HG03064 (cell line): ENCODE data around the gene MMP11.

Source experiments
- ATAC-seq: cut with Tn5 transposase; IDR thresholded peaks from one replicate; pipeline ENCODE4 v1.9.1; 2021; ENCODE audit warnings: low read depth; ENCODE audit not compliant: unreplicated experiment

Gene MMP11

DNA sequence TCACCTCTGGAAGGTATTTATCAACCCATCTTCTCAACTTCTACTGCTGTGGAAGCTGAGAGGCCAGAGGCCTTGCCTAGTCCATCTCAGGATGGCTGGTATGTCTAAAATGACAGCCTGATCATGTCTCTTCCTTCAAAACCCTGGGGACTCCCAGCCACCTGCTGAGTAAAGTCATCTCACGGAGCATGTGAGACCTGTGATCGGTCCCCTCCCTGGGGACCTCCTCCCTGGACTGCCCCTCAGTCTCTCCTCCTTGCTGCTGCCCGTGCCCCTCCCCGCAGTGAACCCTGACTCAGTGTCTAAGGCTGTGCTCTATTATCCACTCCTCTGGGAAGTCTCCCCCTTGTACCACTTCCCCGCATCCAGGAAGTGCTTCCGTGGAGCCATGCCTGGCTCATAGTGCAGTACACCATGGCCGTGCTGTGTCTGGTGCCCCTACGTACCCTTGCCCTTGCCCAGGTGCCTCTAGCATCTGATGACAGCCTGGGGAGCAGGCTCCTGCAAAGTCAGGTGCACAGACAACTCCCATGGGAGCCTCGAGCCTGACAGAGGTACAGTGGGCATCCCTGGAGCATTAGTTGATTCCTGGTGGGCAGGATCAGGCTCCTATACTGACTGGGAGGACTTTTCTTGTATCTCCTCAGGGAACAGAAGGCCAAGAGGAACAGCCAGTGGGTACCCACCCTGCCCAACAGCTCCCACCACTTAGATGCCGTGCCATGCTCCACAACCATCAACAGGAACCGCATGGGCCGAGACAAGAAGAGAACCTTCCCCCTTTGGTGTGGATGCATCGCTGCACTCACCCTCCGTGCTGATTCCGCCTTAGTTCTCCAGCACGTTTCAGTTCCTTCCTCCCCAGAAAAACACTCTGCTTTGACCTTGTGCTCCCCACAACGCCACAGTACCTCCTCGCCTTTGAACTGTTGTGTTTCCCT is 27.9 kb downstream of the MMP11 start:
- ATAC-seq, result no peak

DNA sequence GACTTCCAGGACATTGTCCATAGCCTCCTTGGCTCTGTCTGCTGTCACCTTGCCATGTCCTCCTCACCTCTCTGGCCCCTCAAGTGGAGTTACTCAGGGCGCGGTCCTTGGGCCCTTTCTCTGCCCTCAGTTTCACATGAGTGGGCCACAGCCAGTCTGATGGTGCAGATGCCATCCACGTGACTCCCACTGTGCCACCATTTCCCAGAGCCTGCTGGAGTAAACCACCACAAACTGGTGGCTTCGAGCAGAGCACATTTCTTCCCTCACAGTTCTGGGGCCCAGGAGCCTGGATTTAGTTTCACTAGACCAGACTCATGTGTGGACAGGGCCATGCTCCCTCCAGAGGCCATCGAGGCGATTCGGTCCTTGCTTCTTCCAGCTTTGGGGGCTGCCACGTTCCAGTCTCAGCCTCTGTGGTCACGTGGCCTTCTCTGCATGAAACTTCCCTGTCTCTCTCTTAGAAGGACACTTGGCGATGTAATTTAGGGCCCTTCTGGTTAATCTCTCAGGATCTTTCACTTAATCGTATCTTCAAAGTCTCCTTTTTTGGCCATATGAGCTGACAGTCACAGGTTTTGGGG is 28.7 kb downstream of the MMP11 start:
- ATAC-seq, result no peak

DNA sequence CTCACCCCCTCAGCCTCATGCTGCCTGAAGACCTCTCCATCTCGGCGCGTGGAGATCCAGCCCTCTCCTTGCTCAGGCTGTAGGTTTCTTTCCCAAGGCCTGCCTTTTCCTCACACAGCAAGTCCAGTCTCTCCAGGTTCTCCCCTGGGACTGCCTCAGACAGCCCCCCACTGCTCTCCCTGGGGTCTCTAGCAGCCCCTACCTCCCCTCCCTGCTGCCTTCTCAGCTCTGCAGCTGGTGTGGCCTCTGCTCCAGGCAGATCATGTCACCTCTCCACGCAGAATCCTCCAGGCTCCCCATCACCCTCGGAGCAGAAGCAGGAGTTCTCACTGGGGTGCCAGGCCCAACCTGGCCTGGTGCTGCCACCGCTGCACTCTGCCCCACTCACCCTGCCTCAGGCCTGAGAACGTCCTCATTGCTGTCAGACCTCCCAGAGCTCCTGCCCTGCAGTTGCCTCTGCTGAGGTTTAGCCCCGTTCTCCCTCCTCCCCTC is 29.3 kb downstream of the MMP11 start:
- ATAC-seq, result no peak

DNA sequence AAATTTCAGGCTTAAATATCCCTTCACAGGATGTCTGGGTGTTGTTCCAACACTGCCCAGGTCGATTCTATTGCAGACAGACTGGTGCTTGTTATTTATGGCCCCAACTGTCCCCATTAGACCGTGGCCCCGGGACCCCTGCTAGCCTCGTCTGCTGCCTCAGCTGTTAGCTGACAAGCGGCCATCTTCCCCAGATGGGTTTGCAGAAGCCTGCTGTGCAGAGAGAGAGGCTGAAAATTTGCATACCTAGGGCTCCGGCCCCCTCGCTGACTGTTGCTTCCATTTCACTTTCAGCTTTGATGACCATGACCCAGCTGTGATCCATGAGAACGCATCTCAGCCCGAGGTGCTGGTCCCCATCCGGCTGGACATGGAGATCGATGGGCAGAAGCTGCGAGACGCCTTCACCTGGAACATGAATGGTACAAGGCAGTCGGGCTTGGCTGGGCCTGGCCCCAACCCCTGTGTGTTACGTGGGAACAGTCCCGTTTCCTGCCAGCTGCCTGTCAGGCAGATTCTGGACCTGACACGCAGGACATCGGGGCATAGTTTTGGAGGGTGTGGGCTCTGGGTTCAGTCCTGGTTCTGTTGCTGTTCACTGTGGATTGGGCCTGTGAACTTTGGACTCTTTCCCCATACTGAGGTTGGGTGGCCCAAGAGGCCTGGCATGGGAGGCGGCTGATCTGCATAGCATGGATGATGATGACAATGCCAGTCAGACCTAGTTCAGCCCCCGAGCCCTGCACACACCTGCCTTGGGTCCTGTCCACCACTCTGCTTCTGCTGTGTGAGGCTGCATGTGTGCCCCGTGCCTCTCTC is 30.6 kb downstream of the MMP11 start:
- ATAC-seq, result no peak

DNA sequence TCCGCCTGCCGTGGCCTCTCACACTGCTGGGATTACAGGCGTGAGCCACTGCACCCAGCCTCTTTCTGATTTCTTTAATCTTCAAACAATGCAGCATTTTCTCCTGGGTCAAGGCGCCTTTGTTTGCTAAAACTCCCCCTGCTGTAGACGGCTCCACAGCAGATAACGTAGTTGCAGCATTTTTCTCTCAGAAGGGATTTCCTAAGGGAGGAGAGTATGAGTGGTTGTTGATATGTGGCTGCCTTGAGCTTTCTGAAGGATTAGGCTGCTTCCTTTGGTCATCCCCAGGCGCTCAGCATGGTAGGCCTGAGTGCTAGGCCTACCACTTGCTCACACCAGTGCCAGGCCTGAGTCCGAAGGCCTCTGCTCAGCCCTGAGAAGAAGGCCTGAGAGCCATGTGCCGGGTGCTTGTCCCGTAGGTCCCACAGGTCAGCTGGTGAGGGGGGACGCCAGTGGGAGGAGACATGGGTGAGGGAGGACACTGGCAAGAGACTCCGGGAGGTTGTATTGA is 32.2 kb downstream of the MMP11 start:
- no peak for ATAC-seq

DNA sequence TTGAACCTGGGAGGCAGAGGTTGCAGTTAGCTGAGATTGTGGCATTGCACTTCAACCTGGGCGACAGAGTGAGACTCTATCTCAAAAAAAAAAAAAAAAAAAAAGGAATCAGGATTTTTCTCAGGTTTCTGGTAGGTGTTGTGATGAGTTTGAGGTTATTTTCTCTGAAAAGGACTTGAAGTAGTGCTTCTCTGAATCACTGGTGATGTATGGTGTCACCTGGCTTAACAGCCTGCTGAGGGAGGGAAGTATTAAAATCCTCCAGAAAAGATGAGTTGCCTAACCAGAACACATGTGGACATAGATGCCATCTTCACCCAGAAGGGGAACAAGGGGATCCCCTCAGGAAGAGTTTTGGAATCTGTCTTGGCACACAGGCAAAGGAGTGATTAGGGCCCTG is 34.2 kb downstream of the MMP11 start:
- ATAC-seq, result no peak

DNA sequence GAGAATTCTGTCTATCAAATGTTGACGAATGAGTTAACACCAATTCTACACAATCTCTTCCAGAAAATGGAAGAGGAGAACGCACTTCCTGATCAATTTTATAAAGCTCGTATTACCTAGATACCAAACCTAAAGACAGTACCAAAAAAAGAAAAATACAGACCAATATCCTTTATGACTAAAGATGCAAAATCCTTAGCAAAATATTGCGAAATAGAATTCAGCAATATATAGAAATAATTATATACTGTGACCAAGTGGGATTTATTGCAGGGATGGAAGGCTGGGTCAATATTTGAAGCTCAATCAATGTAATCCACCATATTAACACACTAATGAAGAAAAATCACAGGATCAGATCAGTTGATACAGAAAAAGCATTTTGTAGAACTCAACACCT is 39.7 kb downstream of the MMP11 start:
- no peak for ATAC-seq

DNA sequence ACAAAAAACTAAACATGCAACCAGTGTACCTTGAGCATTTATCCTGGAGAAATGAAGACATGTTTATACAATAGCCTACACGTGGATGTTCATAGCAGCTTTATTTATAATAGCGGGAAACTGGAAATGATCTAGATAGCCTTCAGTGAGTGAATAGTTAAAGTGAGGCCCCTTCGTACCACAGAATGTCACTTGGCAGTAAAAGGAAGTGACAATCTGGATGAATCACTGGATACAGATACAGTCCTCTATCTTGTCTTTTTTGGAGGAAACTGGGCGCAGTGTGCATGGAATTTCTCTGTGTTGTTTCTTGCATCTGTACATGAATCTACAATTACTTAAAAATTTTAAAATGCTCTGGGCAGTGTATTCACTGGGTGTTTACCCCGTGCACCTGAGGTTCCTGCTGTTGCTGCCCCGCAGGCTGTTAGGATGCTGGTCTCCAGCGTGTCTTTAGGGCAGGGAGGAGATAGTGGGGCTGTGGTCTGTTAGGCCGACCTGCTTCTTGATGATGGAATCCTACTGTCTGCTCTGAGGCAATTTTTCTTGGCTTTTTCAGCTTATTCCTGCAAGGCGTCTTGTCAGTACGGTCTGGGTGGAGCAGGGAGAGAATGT is 43.0 kb downstream of the MMP11 start:
- ATAC-seq, result no peak

DNA sequence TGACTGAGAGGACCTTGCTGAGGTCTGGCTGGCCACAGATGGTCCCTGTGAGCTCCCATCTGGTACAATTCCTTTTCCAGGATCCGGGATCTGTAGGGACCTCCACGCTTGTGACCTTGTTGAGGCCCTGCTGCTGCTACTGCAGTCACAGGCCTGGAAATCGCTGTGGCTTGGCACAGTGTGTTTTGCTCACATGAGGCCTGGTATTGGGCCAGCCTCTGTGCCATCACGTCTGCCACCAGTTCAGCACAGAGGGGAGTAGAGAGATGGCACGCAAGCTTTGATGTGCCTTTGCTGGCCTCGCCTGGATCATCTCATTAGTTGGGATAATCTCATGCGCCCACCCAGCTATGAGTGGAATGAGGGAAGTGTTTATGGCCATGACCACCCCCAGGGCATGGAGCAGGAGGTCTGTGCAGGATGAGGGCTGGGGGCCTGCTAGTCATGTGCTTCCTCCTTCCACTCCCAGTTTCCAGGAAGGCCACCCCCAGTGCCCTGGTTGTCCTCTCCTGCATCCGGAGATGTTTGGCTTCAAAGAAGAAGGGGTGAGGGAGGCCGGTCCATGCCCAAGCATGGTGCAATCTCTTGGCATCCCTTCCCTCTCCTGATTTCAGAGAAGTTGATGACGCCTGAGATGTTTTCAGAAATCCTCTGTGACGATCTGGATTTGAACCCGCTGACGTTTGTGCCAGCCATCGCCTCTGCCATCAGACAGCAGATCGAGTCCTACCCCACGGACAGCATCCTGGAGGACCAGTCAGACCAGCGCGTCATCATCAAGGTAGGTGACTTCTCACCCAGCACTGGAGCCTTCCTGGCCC is 43.7 kb downstream of the MMP11 start:
- ATAC-seq, result no peak

DNA sequence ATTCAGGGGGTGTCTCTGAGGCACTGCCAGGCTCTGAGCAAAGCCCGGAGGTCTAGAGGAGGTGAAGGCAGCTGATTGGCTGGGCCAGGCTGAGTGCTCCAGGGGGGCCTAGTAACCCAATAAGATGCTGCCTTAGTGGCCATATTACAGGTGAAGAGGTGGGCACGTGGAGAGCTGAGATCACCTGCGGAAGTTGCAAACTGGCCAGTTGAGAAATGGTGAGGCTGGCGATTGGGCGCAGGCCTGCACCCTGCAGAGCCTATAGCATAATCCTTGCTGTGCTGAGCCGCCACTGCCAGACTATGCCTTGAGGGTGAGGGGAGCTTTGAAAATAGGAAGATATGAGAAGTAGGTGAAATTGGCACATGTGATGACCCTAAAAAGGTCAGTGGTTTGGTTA is 44.5 kb downstream of the MMP11 start:
- ATAC-seq, result no peak

DNA sequence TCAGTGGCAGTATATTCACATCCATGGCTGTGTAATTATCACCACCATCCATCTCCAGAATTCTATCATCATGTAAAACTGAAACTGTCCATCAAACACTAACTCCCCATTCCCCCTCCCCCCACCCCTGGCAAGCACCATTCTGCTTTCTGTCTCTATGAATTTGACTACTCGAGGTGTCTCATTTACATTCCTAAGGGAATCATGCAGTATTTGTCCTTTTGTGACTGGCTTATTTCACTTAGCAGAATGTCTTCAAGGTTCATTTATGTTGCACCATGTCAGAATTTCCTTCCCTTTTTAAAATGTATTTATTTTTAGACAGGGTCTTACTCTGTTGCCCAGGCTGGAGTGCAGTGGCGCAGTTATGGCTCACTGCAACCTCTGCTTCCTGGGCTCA is 45.9 kb downstream of the MMP11 start:
- no peak for ATAC-seq

DNA sequence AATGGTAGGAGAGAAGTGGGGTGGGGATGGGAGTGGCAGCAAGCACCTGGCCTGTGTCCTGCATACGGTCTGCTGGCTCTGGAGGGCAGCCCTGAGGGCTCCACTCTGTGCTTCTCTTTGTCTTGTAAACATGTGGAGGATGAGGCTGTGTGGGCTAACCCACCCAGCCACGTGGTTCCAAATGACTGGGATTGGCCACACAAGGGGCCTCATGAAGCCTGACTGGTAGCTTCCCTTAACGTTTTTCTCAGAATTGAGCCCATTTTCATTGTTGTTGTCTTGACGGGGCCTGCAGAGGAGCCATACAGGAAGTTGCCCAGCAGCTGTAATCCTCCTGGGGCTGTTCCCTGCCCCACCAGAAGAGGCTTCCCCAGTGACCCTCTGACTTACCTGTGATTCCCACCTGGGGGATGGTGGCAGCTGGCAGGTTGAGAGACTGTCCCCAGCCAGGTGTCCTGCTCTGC is 48.1 kb downstream of the MMP11 start:
- ATAC-seq, result no peak

DNA sequence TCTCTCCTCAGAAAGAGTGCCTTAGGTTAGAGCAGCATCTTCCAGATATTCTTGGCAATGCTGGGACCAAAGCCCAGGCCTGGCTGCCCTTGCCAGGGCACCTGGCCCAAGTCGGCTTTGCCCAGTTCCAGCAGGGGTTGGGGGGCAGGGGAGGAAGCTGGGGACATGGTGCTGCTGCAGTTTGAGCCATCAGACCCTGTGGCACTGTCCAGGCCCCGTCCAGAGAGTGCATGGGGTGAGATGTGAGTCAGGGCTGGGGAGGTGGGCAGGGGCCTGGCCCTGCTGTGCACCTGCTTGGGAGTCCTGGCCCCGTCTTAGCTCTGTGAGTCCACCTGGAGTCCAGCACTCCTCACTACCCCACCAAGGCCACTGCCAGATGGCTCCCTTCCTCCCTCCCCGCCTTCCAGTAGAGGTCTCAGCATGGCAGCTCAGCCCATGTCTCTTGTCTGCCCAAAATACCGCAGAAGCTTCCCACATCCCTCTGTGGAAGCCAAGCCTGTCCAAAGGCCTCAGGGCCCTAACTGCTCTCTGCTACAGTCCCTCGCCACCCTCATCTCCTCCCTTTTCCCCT is 49.5 kb downstream of the MMP11 start:
- ATAC-seq, result no peak

DNA sequence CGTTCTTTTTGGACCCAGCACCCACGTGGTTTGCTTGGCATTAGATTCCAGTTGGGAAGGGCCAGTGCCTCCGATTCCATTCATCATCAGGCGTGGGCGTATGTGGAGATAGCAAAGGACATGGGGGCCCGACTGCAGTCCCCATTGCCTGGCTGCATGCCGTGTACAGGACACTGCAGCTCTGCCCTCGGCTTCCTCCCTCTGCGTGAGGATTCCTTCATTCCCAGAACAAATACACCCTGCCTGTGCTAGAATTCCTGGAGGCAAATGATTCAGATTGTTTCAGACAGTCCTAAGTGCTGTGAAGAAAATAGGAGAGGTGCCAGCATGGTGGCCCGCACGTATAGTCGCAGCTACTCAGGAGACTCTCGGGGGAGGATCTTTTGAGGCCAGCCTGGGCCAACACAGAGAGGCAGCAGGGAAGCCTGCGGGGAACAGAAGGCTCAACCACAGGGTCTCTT is 50.7 kb downstream of the MMP11 start:
- no peak for ATAC-seq

DNA sequence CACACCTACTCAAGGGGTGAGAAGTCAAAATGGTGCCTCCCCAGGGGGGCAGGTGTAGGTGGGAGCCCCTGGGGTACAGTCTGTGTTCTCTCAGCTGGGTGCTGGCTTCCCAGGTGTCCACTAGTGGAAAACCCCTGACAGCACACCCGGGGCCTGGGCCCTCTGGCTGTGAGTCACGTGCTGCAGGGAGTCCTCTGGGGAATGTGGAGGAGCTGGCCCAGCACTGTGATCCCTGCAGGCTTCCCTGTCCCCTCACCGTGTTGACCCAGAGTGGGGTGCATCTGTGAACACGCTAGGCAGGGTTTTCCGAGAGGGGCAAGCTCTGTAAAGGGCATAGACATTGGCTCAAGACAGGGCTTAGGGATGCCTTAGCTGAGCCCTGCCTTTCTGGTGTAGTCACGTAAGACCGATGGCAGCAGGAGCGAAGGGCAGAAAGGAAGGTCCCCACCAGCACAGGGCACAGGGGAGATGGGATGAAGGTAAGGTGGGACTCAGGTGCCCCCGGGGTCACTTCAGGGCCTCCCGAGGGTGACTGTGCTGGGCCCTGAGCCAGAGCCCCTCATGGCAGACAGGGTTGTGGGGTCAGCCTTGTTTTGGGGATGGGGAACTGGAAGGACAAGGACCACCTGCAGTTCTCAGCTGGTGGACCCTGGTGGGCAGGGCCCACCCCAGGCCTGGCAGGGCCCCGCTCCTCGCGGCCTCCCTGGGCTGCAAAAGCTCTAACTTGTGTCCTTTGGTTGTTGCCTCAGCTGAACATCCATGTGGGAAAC is 52.0 kb downstream of the MMP11 start:
- ATAC-seq, result no peak

DNA sequence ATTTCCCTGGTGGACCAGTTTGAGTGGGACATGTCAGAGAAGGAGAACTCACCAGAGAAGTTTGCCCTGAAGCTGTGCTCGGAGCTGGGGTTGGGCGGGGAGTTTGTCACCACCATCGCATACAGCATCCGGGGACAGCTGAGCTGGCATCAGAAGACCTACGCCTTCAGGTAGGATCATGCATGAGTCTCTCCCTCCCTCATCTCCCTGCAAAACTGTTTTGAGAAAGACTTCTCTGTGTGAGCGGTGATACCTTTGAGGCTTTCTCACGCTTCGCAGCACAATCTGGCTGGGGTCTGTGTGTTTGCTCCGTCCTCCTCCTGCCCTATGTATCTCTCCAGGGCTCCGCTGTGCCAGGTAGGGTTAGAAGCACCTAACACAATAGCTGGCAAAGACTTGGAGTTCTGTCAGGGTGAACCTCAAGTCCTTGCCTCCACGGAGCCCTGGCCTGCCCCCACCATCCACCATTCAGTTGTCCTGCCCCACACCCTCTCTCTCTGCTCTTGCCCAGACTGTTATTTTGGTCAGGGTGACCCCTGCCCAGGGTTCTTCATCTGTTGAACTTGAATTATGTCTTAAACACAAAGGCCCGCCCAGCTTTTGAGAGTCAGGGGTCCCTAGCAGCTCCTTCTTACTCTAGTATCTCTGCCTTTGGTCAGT is 52.7 kb downstream of the MMP11 start:
- ATAC-seq, result no peak

DNA sequence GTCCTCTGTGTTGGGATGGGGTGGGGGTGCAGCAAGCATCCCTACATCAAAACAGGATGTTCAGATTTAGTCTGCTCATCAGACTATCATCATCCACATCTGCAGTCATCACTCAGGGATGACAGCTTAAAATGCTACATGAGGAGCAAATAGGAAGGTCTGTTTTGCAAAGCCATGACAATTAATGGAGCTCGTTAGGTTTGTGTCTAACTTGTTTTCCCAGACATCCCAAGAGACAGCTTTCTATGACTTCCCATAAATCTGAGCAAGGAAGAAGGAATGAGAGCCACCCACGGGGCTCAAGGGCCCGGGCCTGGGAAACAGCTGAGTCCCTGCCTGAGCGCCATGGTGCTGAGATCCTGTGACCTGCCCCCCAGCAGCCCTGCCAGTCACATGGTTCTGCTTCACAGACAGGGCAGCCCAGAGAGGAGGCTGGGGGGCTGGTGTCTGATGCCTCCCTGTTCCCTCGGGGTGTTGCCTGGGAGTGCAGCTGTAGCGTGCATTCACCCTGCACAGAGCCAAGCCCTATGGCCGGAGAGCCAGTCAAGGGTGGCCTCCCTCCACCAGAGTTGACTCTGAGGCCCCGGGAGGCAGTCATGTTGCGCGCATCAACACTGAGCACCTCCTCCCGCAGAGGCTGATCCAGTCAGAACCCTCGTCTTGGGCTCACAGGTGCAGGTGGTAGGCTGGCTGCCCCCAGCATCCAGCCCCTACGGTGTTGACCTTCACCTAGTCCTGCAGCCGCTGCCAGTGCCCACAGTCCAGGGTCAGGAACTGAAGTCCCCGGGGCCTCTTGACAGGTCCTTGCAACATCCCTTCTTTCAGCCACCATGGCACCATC is 54.1 kb downstream of the MMP11 start:
- ATAC-seq, result no peak
